OCI-LY1 (cell line): ENCODE data around the gene PROP1.
"Not testable (repeated sequence)": the region's sequence is repeated elsewhere in the genome, so short reads cannot be mapped to it uniquely, and the experiment has no call there.

Source experiments
- H2AFZ ChIP-seq: fragments of 200-600 bp; sonication (generic), shearing (Covaris generic); 2 replicates; pipeline ENCODE4 v1.6.0; 2014; ENCODE audit warnings: antibody characterized with exemption, mild to moderate bottlenecking, low read length
- H3F3A ChIP-seq: fragments of 200-600 bp; sonication (generic), shearing (Covaris generic); 2 replicates; pipeline ENCODE4 v1.6.0; 2014; ENCODE audit warnings: mild to moderate bottlenecking, antibody characterized with exemption, low read length, moderate library complexity; ENCODE audit not compliant: insufficient read depth
- H3K27ac ChIP-seq: fragments of 200-600 bp; sonication (generic); 2 replicates; pipeline ENCODE4 v1.5.1; 2014; ENCODE audit warnings: low read length, mixed run types, mild to moderate bottlenecking, low read depth; ENCODE audit not compliant: poor library complexity, severe bottlenecking
- H3K27me3 ChIP-seq: fragments of 200-600 bp; sonication (generic); 2 replicates; pipeline ENCODE4 v1.6.0; 2014; ENCODE audit warnings: antibody characterized with exemption, mild to moderate bottlenecking, low read length, moderate library complexity; ENCODE audit not compliant: insufficient read depth
- H3K36me3 ChIP-seq: fragments of 200-600 bp; sonication (generic); 2 replicates; pipeline ENCODE4 v1.6.1; 2014; ENCODE audit warnings: mild to moderate bottlenecking, antibody characterized with exemption, low read length, moderate library complexity, mixed read lengths; ENCODE audit not compliant: insufficient read depth
- H3K4me1 ChIP-seq: fragments of 200-600 bp; sonication (generic); 2 replicates; pipeline ENCODE4 v1.5.1; 2014; ENCODE audit warnings: mild to moderate bottlenecking, low read length, moderate library complexity; ENCODE audit not compliant: insufficient read depth, severe bottlenecking
- H3K4me2 ChIP-seq: fragments of 200-600 bp; sonication (generic), shearing (Covaris generic); 2 replicates; pipeline ENCODE4 v1.6.1; 2014; ENCODE audit warnings: low read length
- H3K4me3 ChIP-seq: fragments of 200-600 bp; sonication (generic); 2 replicates; pipeline ENCODE4 v1.5.1; 2014; ENCODE audit warnings: low read length, low read depth, mild to moderate bottlenecking, mixed read lengths; ENCODE audit not compliant: poor library complexity, severe bottlenecking
- H3K79me2 ChIP-seq: fragments of 200-600 bp; shearing (Covaris generic); 2 replicates; pipeline ENCODE4 v1.6.1; 2016; ENCODE audit warnings: mixed run types, low read length, mixed read lengths; ENCODE audit not compliant: insufficient read depth
- H3K9ac ChIP-seq: fragments of 200-600 bp; sonication (generic), shearing (Covaris generic); 2 replicates; pipeline ENCODE4 v1.6.1; 2014; ENCODE audit warnings: mild to moderate bottlenecking, low read length, mixed read lengths
- H3K9me2 ChIP-seq: fragments of 200-600 bp; sonication (generic), shearing (Covaris generic); 2 replicates; pipeline ENCODE4 v1.6.1; 2014; ENCODE audit warnings: low read depth, mild to moderate bottlenecking, low read length, mixed read lengths
- H3K9me3 ChIP-seq: fragments of 200-600 bp; shearing (Covaris generic); 2 replicates; pipeline ENCODE4 v1.6.1; 2014; ENCODE audit warnings: low read length, mixed read lengths
- H4K20me1 ChIP-seq: fragments of 200-600 bp; sonication (generic), shearing (Covaris generic); 2 replicates; pipeline ENCODE4 v1.6.0; 2016; ENCODE audit warnings: mild to moderate bottlenecking, low read length; ENCODE audit not compliant: insufficient read depth
- CTCF ChIP-seq: fragments of 200-600 bp; sonication (generic), shearing (Covaris generic); IDR thresholded peaks from 2 replicates; pipeline ENCODE4 v1.5.1; 2017; ENCODE audit warnings: mild to moderate bottlenecking, antibody characterized with exemption, low read length, moderate library complexity, mixed read lengths
- EZH2 ChIP-seq: fragments of 200-600 bp; sonication (generic), shearing (Covaris generic); IDR thresholded peaks from 2 replicates; pipeline ENCODE4 v1.8.0; 2017; ENCODE audit warnings: borderline replicate concordance, mixed run types, mild to moderate bottlenecking, antibody characterized with exemption, low read length, moderate library complexity, mixed read lengths

PROP1 gene

GRCh38 chr5:177973066-177973635 is 22.9 kb downstream of the PROP1 start:
- H3K4me3 ChIP-seq = no peak overlapping the region
- H4K20me1 ChIP-seq = no peaks in the 10 kb centered on the region
- H3K27ac ChIP-seq = no peak overlapping the region
- H3K9ac ChIP-seq = no peak overlapping the region
- H2AFZ ChIP-seq = no peak overlapping the region
- no peaks in the 10 kb centered on the region for H3K9me2 ChIP-seq
- no peaks in the 10 kb centered on the region; the same call in 1 of the 2 replicates for H3K27me3 ChIP-seq
- TF ChIP-seq EZH2 (no peak), CTCF (no peak)
- H3K36me3 ChIP-seq = no peaks in the 10 kb centered on the region
- H3K9me3 ChIP-seq = no peaks in the 10 kb centered on the region
- no peaks in the 10 kb centered on the region for H3K79me2 ChIP-seq
- no peaks in the 10 kb centered on the region for H3K4me1 ChIP-seq
- H3K4me2 ChIP-seq = no peak overlapping the region
- H3F3A ChIP-seq = no peaks in the 10 kb centered on the region

- Histone ChIP-seq H3K9me2 (no peaks in the 10 kb centered on the region), H3K27me3 (no peaks in the 10 kb centered on the region; the same call in 1 of the 2 replicates), H3K4me3 (no peak overlapping the region), H2AFZ (no peak overlapping the region), H4K20me1 (no peaks in the 10 kb centered on the region), H3K9ac (no peak overlapping the region), H3F3A (no peaks in the 10 kb centered on the region), H3K27ac (no peak overlapping the region), H3K4me1 (no peaks in the 10 kb centered on the region), H3K36me3 (no peaks in the 10 kb centered on the region), H3K4me2 (no peak overlapping the region), H3K9me3 (no peaks in the 10 kb centered on the region), H3K79me2 (no peaks in the 10 kb centered on the region)
- TF ChIP-seq EZH2 = no peak
- no peak for TF ChIP-seq CTCF
Measured at GRCh38 chr5:177972613-177973012, 23.4 kb downstream of the PROP1 start.

- H3K27me3 ChIP-seq = not testable (repeated sequence)
Measured at GRCh38 chr5:177972014-177972413, 24.0 kb downstream of the PROP1 start.

GRCh38 chr5:177968661-177969211 is 27.3 kb downstream of the PROP1 start:
- no peaks in the 10 kb centered on the region for H3K4me1 ChIP-seq
- no peaks in the 10 kb centered on the region for H3K9me2 ChIP-seq
- H3K79me2 ChIP-seq = no peaks in the 10 kb centered on the region
- H3K9ac ChIP-seq = no peak overlapping the region
- no peaks in the 10 kb centered on the region for H3F3A ChIP-seq
- no peak overlapping the region for H2AFZ ChIP-seq
- H3K4me3 ChIP-seq = no peak overlapping the region
- no peaks in the 10 kb centered on the region for H3K27me3 ChIP-seq
- no peaks in the 10 kb centered on the region for H3K36me3 ChIP-seq
- H4K20me1 ChIP-seq = no peaks in the 10 kb centered on the region
- H3K4me2 ChIP-seq = no peak overlapping the region
- H3K27ac ChIP-seq = no peak overlapping the region
- H3K9me3 ChIP-seq = no peaks in the 10 kb centered on the region
- TF ChIP-seq CTCF (no peak), EZH2 (no peak)

More at GRCh38 chr5:177972014-177972413, 24.0 kb downstream of the PROP1 start:
- H2AFZ ChIP-seq, H3K9ac ChIP-seq, H3K4me1 ChIP-seq, H3K9me2 ChIP-seq, H3K9me3 ChIP-seq, H3K36me3 ChIP-seq, H3K4me2 ChIP-seq, H4K20me1 ChIP-seq, H3K79me2 ChIP-seq, H3K4me3 ChIP-seq, H3K27ac ChIP-seq, H3F3A ChIP-seq: not testable (repeated sequence)
